Panc1 (cell line): ENCODE measurements around the gene KDM3B. TPM values are rescaled to one million over a fixed set of nuclear protein-coding genes. Genes with fewer than 3 reads are reported as not detected.
"Not testable (repeated sequence)": the region's sequence is repeated elsewhere in the genome, so short reads cannot be mapped to it uniquely, and the experiment has no call there.

ENCODE experiments used
- ATAC-seq: fragments of 200-7000 bp; cut with Tn5 transposase; 2 replicates; pipeline ENCODE4 v1.9.1; 2020; ENCODE audit warnings: mild to moderate bottlenecking, moderate library complexity
- BruUV-seq: library from RNA; stranded (reverse); fragments of 400-500 nt; replicated peaks from 2 replicates; lab custom pipeline; 2021; lab: Mats Ljungman, UMichigan
- CTCF ChIA-PET: fragments of 300-600 bp; sonication (Branson Sonifier 250); formaldehyde crosslinking; loops from one replicate; lab custom pipeline; 2022; ENCODE audit warnings: antibody characterized with exemption; lab: Charles Lee
- POLR2A ChIA-PET: fragments of 300-600 bp; sonication (Branson Sonifier 250); formaldehyde crosslinking; loops from one replicate; lab custom pipeline; 2022; ENCODE audit warnings: antibody characterized with exemption; lab: Charles Lee
- DNase-seq: peaks from one replicate; pipeline ENCODE4 v3.0.0-alpha.2; 2010; ENCODE audit warnings: low read depth, low spot score
- H3K27ac ChIP-seq: 2 replicates; pipeline ENCODE4 v1.5.1; 2011; ENCODE audit warnings: mild to moderate bottlenecking, low read length, inconsistent platforms
- H3K27me3 ChIP-seq: fragments of 200-500 bp; sonication (Bioruptor generic); 2 replicates; pipeline ENCODE4 v1.6.0; 2014; ENCODE audit warnings: low read length, inconsistent platforms; ENCODE audit not compliant: control insufficient read depth, insufficient read depth
- H3K36me3 ChIP-seq: fragments of 200-500 bp; sonication (Bioruptor generic); 2 replicates; pipeline ENCODE4 v1.5.1; 2014; ENCODE audit warnings: inconsistent platforms, mild to moderate bottlenecking, low read length, moderate library complexity; ENCODE audit not compliant: control insufficient read depth, insufficient read depth
- H3K4me1 ChIP-seq: 2 replicates; pipeline ENCODE4 v1.5.1; 2011; ENCODE audit warnings: inconsistent platforms, mild to moderate bottlenecking, low read length, moderate library complexity; ENCODE audit not compliant: control insufficient read depth, insufficient read depth
- H3K4me3 ChIP-seq, 2 experiments: 2 replicates each; pipeline ENCODE4 v1.5.1; 2011 to 2012; ENCODE audit warnings: low read depth in 2 of 2, low read length in 2 of 2, mild to moderate bottlenecking in 2 of 2, inconsistent platforms in 1 of 2, moderate library complexity in 1 of 2
- H3K9me3 ChIP-seq: fragments of 200-500 bp; sonication (Bioruptor generic); 2 replicates; pipeline ENCODE4 v1.5.1; 2014; ENCODE audit warnings: low read depth, mild to moderate bottlenecking, inconsistent platforms, low read length, moderate library complexity; ENCODE audit not compliant: control insufficient read depth, insufficient read depth
- CTCF ChIP-seq: fragments of 450-650 bp; IDR thresholded peaks from 2 replicates; pipeline ENCODE4 v1.5.1; 2017; ENCODE audit warnings: mild to moderate bottlenecking
- POLR2AphosphoS5 ChIP-seq: IDR thresholded peaks from 2 replicates; pipeline ENCODE4 v1.6.1; 2012; ENCODE audit warnings: mild to moderate bottlenecking, low read depth, low read length, moderate library complexity
- REST ChIP-seq, 2 experiments: IDR thresholded peaks; 2 replicates each; pipeline ENCODE4 v1.6.1; 2011 to 2012; ENCODE audit warnings: low read depth in 2 of 2, control low read depth in 1 of 2, low read length in 1 of 2, mild to moderate bottlenecking in 1 of 2, moderate library complexity in 1 of 2; ENCODE audit not compliant: insufficient read depth in 1 of 2
- SIN3A ChIP-seq: IDR thresholded peaks from 2 replicates; pipeline ENCODE4 v1.6.1; 2012; ENCODE audit warnings: low read depth, mild to moderate bottlenecking, low read length, moderate library complexity, borderline replicate concordance; ENCODE audit not compliant: insufficient read depth
- TCF7L2 ChIP-seq: IDR thresholded peaks from 2 replicates; pipeline ENCODE4 v1.6.1; 2011; ENCODE audit warnings: mild to moderate bottlenecking, low read depth, low read length, inconsistent platforms
- in situ Hi-C: cut with HindIII; loops from 2 replicates; pipeline ENCODE4 v1.10.0; 2016; ENCODE audit warnings: low sequenced_read_pairs, low pct_unique_long_range_greater_than_20kb
- intact Hi-C: fragments of 100-400 bp; cut with micrococcal nuclease; formaldehyde crosslinking; loops from one replicate; pipeline ENCODE4 v1.10.0; 2022; ENCODE audit not compliant: unreplicated experiment
- total RNA-seq: library from RNA; stranded (reverse); gene quantifications from one replicate; pipeline ENCODE4 v1.2.1, GENCODE V29; 2021; ENCODE audit not compliant: unreplicated experiment

The KDM3B gene
- total RNA-seq, 1 experiment from 2014 or later = 65.0 TPM

- no peaks in the 10 kb centered on the region for H3K4me1 ChIP-seq
- H3K36me3 ChIP-seq = no peaks in the 10 kb centered on the region; the same call in 1 of the 2 replicates
- intact Hi-C loops (no loop called here), in situ Hi-C loops (no loop called here)
- POLR2A ChIA-PET = no interaction called here
- H3K4me3 ChIP-seq = no peak overlapping the region
- CTCF ChIA-PET = no interaction called here
- H3K9me3 ChIP-seq = no peaks in the 10 kb centered on the region
- no peak overlapping the region for H3K27ac ChIP-seq
- TF ChIP-seq CTCF = no peak
- no peak for TF ChIP-seq REST (IDR thresholded peaks at IDR 0.05; ENCODE audit: insufficient read depth in 1 of 2, low read depth in 2 of 2, low read length in 1 of 2)
- TF ChIP-seq SIN3A = no peak
- no peak for TF ChIP-seq POLR2AphosphoS5
- TF ChIP-seq TCF7L2 = no peak
- ATAC-seq = peak; percentile 60; the same call in 1 of the 2 replicates
- DNase-seq = no peak
- BruUV-seq = no TSS peak
- H3K27me3 ChIP-seq = no peaks in the 10 kb centered on the region
Observed at GRCh38 chr5:138316355-138316754, 36.1 kb upstream of the KDM3B start.

GRCh38 chr5:138318211-138318610, 34.3 kb upstream of the KDM3B start:
- in situ Hi-C loops, H3K27me3 ChIP-seq, CTCF ChIA-PET, H3K4me3 ChIP-seq, DNase-seq, H3K36me3 ChIP-seq, BruUV-seq, intact Hi-C loops, H3K4me1 ChIP-seq, H3K9me3 ChIP-seq, H3K27ac ChIP-seq: not testable (repeated sequence)
- POLR2A ChIA-PET = interaction anchor here (0.6 kb wide), 1 partner anchor 139 kb away, joined by 3 read pairs; the partner anchor contains the start of gene KIF20A
- 0 out of 2 replicates have a peak, but pooled peaks have one; percentile 45 for ATAC-seq

GRCh38 chr5:138330813-138331448, 21.6 kb upstream of the KDM3B start:
- intact Hi-C loops = no loop called here
- POLR2A ChIA-PET = interaction anchor here (0.5 to 0.9 kb wide), 2 partner anchors 152 to 154 kb away, joined by 4 read pairs; partner anchors contain the start of genes BRD8 and KIF20A
- BruUV-seq = TSS peak; percentile 82
- CTCF ChIA-PET = interaction anchor here (1.0 to 1.3 kb wide), 2 partner anchors 21 to 109 kb away, joined by 4 to 6 read pairs; partner anchors contain the start of gene KDM3B
- Histone ChIP-seq H3K4me3 (peak overlapping the region; percentile 89 to 95), H3K4me1 (peaks cover 9% of the 10 kb centered on the region; the same call in 1 of the 2 replicates), H3K9me3 (no peaks in the 10 kb centered on the region), H3K27me3 (no peaks in the 10 kb centered on the region), H3K27ac (peak overlapping the region; percentile 95), H3K36me3 (no peaks in the 10 kb centered on the region; the same call in 1 of the 2 replicates)
- ATAC-seq (no peak; the same call in 1 of the 2 replicates), DNase-seq (no peak)
- TF ChIP-seq POLR2AphosphoS5 (no peak), SIN3A (no peak)
- in situ Hi-C loops = no loop called here
